Placental pericyte (primary cell): ENCODE data around the gene MAGEB6B. TPM values are rescaled to one million over a fixed set of nuclear protein-coding genes. Genes with fewer than 3 reads are reported as not detected.

ENCODE experiments used
- total RNA-seq: library from RNA; depleted of rRNA; stranded (reverse); fragments of >200 nt; gene quantifications from 2 replicates; pipeline ENCODE4 v1.2.3, GENCODE V29; 2012

MAGEB6B gene
- total RNA-seq = not detected in 2 replicates

GRCh38 chrX:26160301-26160700, at the start of gene MAGEB6B:
MAGEB6B (plus strand) TSS chrX:26160601; CDS start chrX:26160601, 0 bp downstream.

GRCh38 chrX:26138274-26138673, 22.1 kb upstream of the MAGEB6B start, which contains the start of gene MAGEB18:
MAGEB18 (plus strand) TSS chrX:26138343; CDS start chrX:26138986, 643 bp downstream.

GRCh38 chrX:26192204-26192603, 31.8 kb downstream of the MAGEB6B start, which contains the start of gene MAGEB6:
MAGEB6 (plus strand) TSS chrX:26192440; CDS start chrX:26193847, 1,407 bp downstream.

Other genes with a start within 250 kb of the MAGEB6B start
- not detected in 2 replicates for gene MAGEB18, start 22.3 kb upstream of the MAGEB6B start, total RNA-seq
- not detected in 2 replicates for gene MAGEB6, start 31.8 kb downstream of the MAGEB6B start, total RNA-seq
- not detected in 2 replicates for gene MAGEB5, start 55.6 kb downstream of the MAGEB6B start, total RNA-seq